K562 (cell line): ENCODE results near the gene SH3PXD2B. TPM values are rescaled to one million over a fixed set of nuclear protein-coding genes. Genes with fewer than 3 reads are reported as not detected.

Source experiments
- BRD9 ChIP-seq: fragments of 450-650 bp; IDR thresholded peaks from 2 replicates; pipeline ENCODE4 v1.6.1; 2018; ENCODE audit warnings: low read depth; ENCODE audit not compliant: partially characterized antibody
- CREB3 ChIP-seq: fragments of 450-650 bp; conservative IDR thresholded peaks from 2 replicates; pipeline ENCODE4 v1.6.1; 2016; ENCODE audit warnings: missing genetic modification characterization, low read depth, mild to moderate bottlenecking, missing compliant biosample characterization, moderate library complexity
- MGA ChIP-seq: fragments of 450-650 bp; IDR thresholded peaks from 2 replicates; pipeline ENCODE4 v1.6.1; 2016; ENCODE audit warnings: mild to moderate bottlenecking, moderate library complexity
- PBX2 ChIP-seq, 2 experiments: IDR thresholded peaks in 1 of 2; conservative IDR thresholded peaks in 1 of 2; 2 replicates each; pipeline ENCODE4 v1.6.1; 2016; ENCODE audit warnings: low read depth in 2 of 2, mild to moderate bottlenecking in 1 of 2, missing compliant biosample characterization in 1 of 2, missing genetic modification characterization in 1 of 2, moderate library complexity in 1 of 2
- SMARCB1 ChIP-seq: IDR thresholded peaks from 2 replicates; pipeline ENCODE4 v1.6.1; 2011; ENCODE audit warnings: improper control_type of control experiment, low read depth; ENCODE audit not compliant: insufficient read length
- TCF7 ChIP-seq: sonication (generic); IDR thresholded peaks from 2 replicates; pipeline ENCODE4 v1.6.1; 2016; ENCODE audit warnings: antibody characterized with exemption, borderline replicate concordance
- TOE1 ChIP-seq, 2 experiments: fragments of 450-650 bp in 1 of 2; sonication (generic) in 1 of 2; formaldehyde crosslinking in 1 of 2; IDR thresholded peaks; 2 replicates each; pipeline versions ENCODE4 v1.7.1 to v1.8.0; 2016 to 2022; ENCODE audit warnings: borderline replicate concordance in 2 of 2, mild to moderate bottlenecking in 2 of 2, antibody characterized with exemption in 1 of 2, inconsistent platforms in 1 of 2, low read depth in 1 of 2, missing genetic modification reagents in 1 of 2, moderate library complexity in 1 of 2
- polyA plus RNA-seq, 8 experiments: library from polyadenylated mRNA; depleted of rRNA in 4 of 8; stranded (reverse) in 5 of 8; unstranded in 3 of 8; fragments of >200 nt; fragmentation: Nextera tagmentation in 2 of 8; fragmentation: Illumina TruSeq in 1 of 8; extraction: Ambion mirVana in 2 of 8; extraction: Trizol in 1 of 8; gene quantifications; 2 replicates each; pipeline versions ENCODE4 v1.2.1 to v1.2.3, GENCODE V29; 2011 to 2014; ENCODE audit warnings: inconsistent platforms in 1 of 8, missing spikeins in 1 of 8
- total RNA-seq, 7 experiments: library from RNA; depleted of rRNA in 6 of 7; stranded (reverse); fragments of >200 nt in 6 of 7; fragmentation: Illumina TruSeq in 2 of 7; extraction: Trizol in 2 of 7; gene quantifications; 2 replicates each; pipeline versions ENCODE4 v1.2.1 to v1.2.3, GENCODE V29; 2011 to 2021; ENCODE audit warnings: low replicate concordance in 1 of 7

The SH3PXD2B gene
- total and polyA plus RNA-seq, 9 of the 15 experiments (the other 6 are each of a cell fraction or from before 2014, with no cell fraction given): 0.04 to 0.66 (median 0.19) TPM

- TF ChIP-seq MGA (peak; percentile 63), TOE1 (IDR thresholded peaks at IDR 0.05; ENCODE audit: borderline replicate concordance) (no peak), TOE1 (CRISPR knock-in tag; IDR thresholded peaks at IDR 0.05; ENCODE audit: borderline replicate concordance, low read depth) (no peak), CREB3 (tag) (no peak), PBX2 (CRISPR knock-in tag; IDR thresholded peaks at IDR 0.05; ENCODE audit: low read depth) (no peak), PBX2 (tag; conservative IDR thresholded peaks at IDR 0.05; ENCODE audit: low read depth) (peak; percentile 65), TCF7 (no peak), BRD9 (no peak), SMARCB1 (no peak)
- TF ChIP-seq, all 486 proteins: peak for 11
Measured at GRCh38 chr5:172488221-172488620, 33.9 kb upstream of the SH3PXD2B start (continued).
